H1 (cell line): Measurements from ENCODE around the gene GPR162. TPM values are rescaled to one million over a fixed set of nuclear protein-coding genes. Genes with fewer than 3 reads are reported as not detected.

Experiments used
- CTCF ChIA-PET: fragments of 300-600 bp; sonication (Branson Sonifier 250); formaldehyde crosslinking; loops from one replicate; lab custom pipeline; 2021; ENCODE audit not compliant: partially characterized antibody; lab: Charles Lee
- POLR2A ChIA-PET: fragments of 300-600 bp; sonication (Branson Sonifier 250); formaldehyde crosslinking; loops from one replicate; lab custom pipeline; 2021; ENCODE audit warnings: inconsistent platforms; ENCODE audit not compliant: partially characterized antibody; lab: Charles Lee
- DNase-seq, 2 experiments: peaks; one replicate each; pipeline versions ENCODE4 v3.0.0 to v3.0.0-alpha.2; 2010 to 2022; ENCODE audit warnings: low spot score in 2 of 2, low read depth in 1 of 2, mixed read lengths in 1 of 2
- FAIRE-seq: peaks from 2 replicates; lab custom pipeline; 2011; peaks lifted over from hg19 to GRCh38; lab: Jason Lieb, UNC
- H2AFZ ChIP-seq: 2 replicates; pipeline ENCODE4 v1.8.1; 2012; ENCODE audit warnings: low read length, inconsistent platforms
- H2AK5ac ChIP-seq: 2 replicates; pipeline ENCODE4 v1.6.1; 2013; ENCODE audit warnings: low read depth, low read length
- H2BK120ac ChIP-seq: replicated peaks from 2 replicates; pipeline ENCODE3; 2013; ENCODE audit warnings: low read depth, low read length, inconsistent platforms
- H2BK12ac ChIP-seq: 2 replicates; pipeline ENCODE4 v1.6.1; 2013; ENCODE audit warnings: low read depth, low read length
- H2BK15ac ChIP-seq: 2 replicates; pipeline ENCODE4 v1.6.1; 2013; ENCODE audit warnings: low read length
- H2BK20ac ChIP-seq: 2 replicates; pipeline ENCODE4 v1.6.1; 2013; ENCODE audit warnings: low read length
- H2BK5ac ChIP-seq: 2 replicates; pipeline ENCODE4 v1.6.1; 2013; ENCODE audit warnings: low read depth, low read length
- H3K14ac ChIP-seq: 2 replicates; pipeline ENCODE4 v1.6.1; 2013; ENCODE audit warnings: inconsistent platforms; ENCODE audit not compliant: insufficient read length
- H3K18ac ChIP-seq: 2 replicates; pipeline ENCODE4 v1.6.1; 2013; ENCODE audit warnings: low read length; ENCODE audit errors: extremely low read depth
- H3K23ac ChIP-seq: 2 replicates; pipeline ENCODE4 v1.6.1; 2013; ENCODE audit warnings: inconsistent platforms; ENCODE audit not compliant: insufficient read length
- H3K23me2 ChIP-seq: 2 replicates; pipeline ENCODE4 v1.6.1; 2013; ENCODE audit warnings: low read depth, low read length
- H3K27ac ChIP-seq: 2 replicates; pipeline ENCODE4 v1.6.1; 2011; ENCODE audit warnings: low read depth, low read length, inconsistent platforms
- H3K27me3 ChIP-seq, 4 experiments: replicated peaks in 1 of 4; 1 replicate in 1 of 4; 2 replicates in 3 of 4; pipeline versions ENCODE4 v1.6.1 to v1.8.1; 2011 to 2013; ENCODE audit warnings: low read length in 3 of 4, mild to moderate bottlenecking in 3 of 4, inconsistent platforms in 2 of 4, mixed read lengths in 2 of 4, moderate library complexity in 1 of 4; ENCODE audit not compliant: control insufficient read depth in 3 of 4, insufficient read depth in 3 of 4; ENCODE audit errors: extremely low read depth in 1 of 4
- H3K36me3 ChIP-seq, 4 experiments: 2 replicates each; pipeline versions ENCODE4 v1.6.1 to v1.8.1; 2011 to 2013; ENCODE audit warnings: mild to moderate bottlenecking in 4 of 4, low read length in 3 of 4, moderate library complexity in 2 of 4, control low read depth in 1 of 4, inconsistent platforms in 1 of 4; ENCODE audit not compliant: insufficient read depth in 4 of 4, control insufficient read depth in 2 of 4
- H3K4ac ChIP-seq: replicated peaks from 2 replicates; pipeline ENCODE3; 2013; ENCODE audit warnings: low read length, low read depth, mixed read lengths, inconsistent platforms; ENCODE audit not compliant: insufficient read length
- H3K4me1 ChIP-seq, 4 experiments: replicated peaks in 1 of 4; 1 replicate in 1 of 4; 2 replicates in 3 of 4; pipeline versions ENCODE4 v1.6.1 to v1.8.1; 2011 to 2013; ENCODE audit warnings: low read length in 3 of 4, inconsistent platforms in 2 of 4, mixed read lengths in 1 of 4; ENCODE audit not compliant: insufficient read depth in 4 of 4, control insufficient read depth in 3 of 4
- H3K4me2 ChIP-seq, 2 experiments: 2 replicates each; pipeline versions ENCODE4 v1.6.1 to v1.8.1; 2011 to 2013; ENCODE audit warnings: low read depth in 2 of 2, low read length in 2 of 2, control low read depth in 1 of 2, inconsistent platforms in 1 of 2, mild to moderate bottlenecking in 1 of 2; ENCODE audit not compliant: insufficient read depth in 1 of 2
- H3K4me3 ChIP-seq, 4 experiments: fragments of 200-600, 300-600 bp in 1 of 4; sonication (generic), shearing (Covaris generic), sonication (Bioruptor Twin) in 1 of 4; 2 replicates each; pipeline versions ENCODE4 v1.5.1 to v1.8.1; 2011 to 2016; ENCODE audit warnings: low read length in 4 of 4, low read depth in 3 of 4, control low read depth in 2 of 4, inconsistent platforms in 2 of 4, mild to moderate bottlenecking in 2 of 4, mixed read lengths in 1 of 4, moderate library complexity in 1 of 4; ENCODE audit not compliant: insufficient read depth in 2 of 4; ENCODE audit errors: extremely low read depth in 1 of 4
- H3K56ac ChIP-seq: replicated peaks from 2 replicates; pipeline ENCODE3; 2013; ENCODE audit warnings: low read depth, mild to moderate bottlenecking, mixed read lengths, low read length, inconsistent platforms; ENCODE audit not compliant: insufficient read length
- H3K79me1 ChIP-seq: 2 replicates; pipeline ENCODE4 v1.6.1; 2013; ENCODE audit warnings: low read depth, low read length, control low read depth
- H3K79me2 ChIP-seq, 2 experiments: 2 replicates each; pipeline versions ENCODE4 v1.6.1 to v1.8.1; 2012 to 2013; ENCODE audit warnings: low read length in 2 of 2, mild to moderate bottlenecking in 2 of 2, inconsistent platforms in 1 of 2; ENCODE audit not compliant: insufficient read depth in 2 of 2, control insufficient read depth in 1 of 2
- H3K9ac ChIP-seq, 4 experiments: replicated peaks in 1 of 4; 1 replicate in 1 of 4; 2 replicates in 3 of 4; pipeline versions ENCODE4 v1.6.1 to v1.8.1; 2011 to 2013; ENCODE audit warnings: low read depth in 3 of 4, low read length in 3 of 4, control low read depth in 2 of 4, mild to moderate bottlenecking in 2 of 4, moderate library complexity in 2 of 4, inconsistent platforms in 1 of 4; ENCODE audit errors: extremely low read depth in 1 of 4
- H3K9me3 ChIP-seq, 2 experiments: 2 replicates each; pipeline versions ENCODE4 v1.6.1 to v1.8.1; 2012 to 2013; ENCODE audit warnings: mild to moderate bottlenecking in 2 of 2, moderate library complexity in 2 of 2, control low read depth in 1 of 2, inconsistent platforms in 1 of 2, low read depth in 1 of 2, low read length in 1 of 2, mixed read lengths in 1 of 2; ENCODE audit not compliant: insufficient read depth in 2 of 2
- H4K20me1 ChIP-seq, 2 experiments: replicated peaks in 1 of 2; 2 replicates each; pipeline versions ENCODE3 to v1.8.1; 2011 to 2013; ENCODE audit warnings: inconsistent platforms in 2 of 2, low read length in 2 of 2, mild to moderate bottlenecking in 1 of 2; ENCODE audit not compliant: insufficient read depth in 2 of 2, control insufficient read depth in 1 of 2
- H4K5ac ChIP-seq: 2 replicates; pipeline ENCODE4 v1.6.1; 2013; ENCODE audit warnings: low read length, low read depth, mixed read lengths, inconsistent platforms; ENCODE audit not compliant: insufficient read length
- H4K8ac ChIP-seq: 2 replicates; pipeline ENCODE4 v1.8.0; 2013; ENCODE audit warnings: mild to moderate bottlenecking, moderate library complexity, low read length, inconsistent platforms; ENCODE audit not compliant: insufficient read depth; ENCODE audit errors: extremely low read depth
- H4K91ac ChIP-seq: replicated peaks from 2 replicates; pipeline ENCODE3; 2013; ENCODE audit warnings: low read length, mixed read lengths, inconsistent platforms; ENCODE audit not compliant: insufficient read length
- EZH2 ChIP-seq: fragments of 200-600 bp; sonication (generic); IDR thresholded peaks from 2 replicates; pipeline ENCODE4 v1.7.1; 2012; ENCODE audit warnings: low read depth, mild to moderate bottlenecking, moderate library complexity, low read length, inconsistent platforms; ENCODE audit not compliant: severe bottlenecking
- GABPA ChIP-seq: IDR thresholded peaks from 2 replicates; pipeline ENCODE4 v1.6.1; 2011; ENCODE audit warnings: mild to moderate bottlenecking, low read length, moderate library complexity, borderline replicate concordance; ENCODE audit not compliant: insufficient read depth
- PHF8 ChIP-seq: fragments of 200-600 bp; sonication (generic); conservative IDR thresholded peaks from 2 replicates; pipeline ENCODE4 v1.7.1; 2012; ENCODE audit warnings: low read depth, mild to moderate bottlenecking, inconsistent platforms, low read length, moderate library complexity
- RNF2 ChIP-seq: fragments of 200-900, 300-1000 bp; sonication (generic); IDR thresholded peaks from 2 replicates; pipeline ENCODE4 v1.7.1; 2016; ENCODE audit warnings: borderline replicate concordance, low read depth, mild to moderate bottlenecking, antibody characterized with exemption, low read length; ENCODE audit not compliant: poor library complexity, severe bottlenecking; ENCODE audit errors: missing control alignments
- USF2 ChIP-seq: IDR thresholded peaks from 2 replicates; pipeline ENCODE4 v1.6.1; 2011; ENCODE audit warnings: low read length, improper control_type of control experiment
- WGBS, 2 experiments: shearing (Covaris generic) in 1 of 2; methylation state at CpG; one replicate each; pipeline versions ENCODE4 v1.1.6 to v1.1.7; 2013 to 2015; ENCODE audit warnings: low lambda C conversion rate in 2 of 2, mixed read lengths in 2 of 2, inconsistent platforms in 1 of 2, low coverage in 1 of 2, missing lambda C conversion rate in 1 of 2; ENCODE audit not compliant: insufficient replicate concordance in 2 of 2, insufficient coverage in 1 of 2, insufficient read length in 1 of 2; ENCODE audit errors: extremely low coverage in 1 of 2, missing lambda C conversion rate in 1 of 2; 5-methylcytosine and 5-hydroxymethylcytosine counted together
- polyA plus RNA-seq, 7 experiments: library from polyadenylated mRNA; depleted of rRNA in 3 of 7; stranded (reverse) in 5 of 7; unstranded in 2 of 7; fragments of >200 nt in 5 of 7; fragments of 200-250 nt in 2 of 7; gene quantifications; 1 replicate in 5 of 7; 2 replicates in 1 of 7; 4 replicates in 1 of 7; pipeline versions ENCODE4 v1.2.1 to v1.2.3, GENCODE V29; 2011 to 2013; ENCODE audit warnings: missing spikeins in 2 of 7, mixed read lengths in 2 of 7
- total RNA-seq: library from RNA; stranded (reverse); fragmentation: NEBNext Ultra II Directional; extraction: Animal tissue kit (Norgen Biotek cat#: 25700); gene quantifications from 2 replicates; pipeline ENCODE4 v1.2.1, GENCODE V29; 2021
- TF ChIP-seq, protein P1 (sequence below): IDR thresholded peaks from 2 replicates; pipeline ENCODE4 v1.6.1; 2012; ENCODE audit warnings: low read length, inconsistent platforms

Gene GPR162
- total and polyA plus RNA-seq, 2 of the 8 experiments (the other 6 are each of a cell fraction or from before 2014, with no cell fraction given), result 7.3 to 8.8 TPM

DNA sequence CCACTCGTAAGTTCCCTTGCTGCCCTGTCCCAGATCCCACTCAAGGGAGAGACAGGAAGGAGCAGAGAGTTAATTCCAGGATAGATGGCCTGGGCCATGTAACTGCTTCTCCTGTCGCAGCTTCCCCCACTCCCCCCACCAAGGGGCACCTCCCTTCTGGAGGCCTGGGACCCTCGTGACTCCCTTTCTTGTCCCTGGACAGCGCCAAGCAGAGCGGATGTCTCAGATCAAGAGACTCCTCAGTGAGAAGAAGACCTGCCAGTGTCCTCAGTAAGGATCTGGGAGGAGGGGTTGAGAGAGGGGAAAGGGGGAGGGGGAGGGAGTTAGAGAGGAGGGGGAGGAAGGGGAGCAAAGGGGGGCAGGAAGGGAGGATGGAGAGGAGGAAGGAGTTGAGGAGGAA is 3.0 kb upstream of the GPR162 start:
- Histone ChIP-seq H3K9me3 (peaks cover 0 to 2% of the 10 kb centered on the region in 2 experiments; a peak in 1 of 4 replicates), H3K9ac (no peak overlapping the region), H2AK5ac (no peak overlapping the region), H3K36me3 (no peaks in the 10 kb centered on the region; a peak in 1 of 8 replicates), H2BK5ac (peak overlapping the region; percentile 60; the same call in 1 of the 2 replicates), H2BK15ac (peak overlapping the region; percentile 89; the same call in 1 of the 2 replicates), H4K5ac (no peak overlapping the region), H4K8ac (no peak overlapping the region; the same call in 1 of the 2 replicates), H4K91ac (peak overlapping the region; percentile 45), H2BK120ac (no peak overlapping the region), H3K27ac (no peak overlapping the region), H2AFZ (no peak overlapping the region), H3K4me1 (peaks cover 4 to 50% (median 27%) of the 10 kb centered on the region in 4 experiments), H3K23me2 (peaks cover 20% of the 10 kb centered on the region), H3K14ac (no peak overlapping the region), H3K4me2 (peak overlapping the region; percentile 53 to 94), H2BK12ac (peak overlapping the region; percentile 84; the same call in 1 of the 2 replicates), H3K18ac (peak overlapping the region; percentile 80; the same call in 1 of the 2 replicates), H3K4ac (no peak overlapping the region), H3K27me3 (peaks cover 0 to 6% (median 1%) of the 10 kb centered on the region in 4 experiments; a peak in 4 of 7 replicates), H4K20me1 (peaks cover 0 to 6% of the 10 kb centered on the region in 2 experiments), H2BK20ac (peak overlapping the region; percentile 75; the same call in 1 of the 2 replicates), H3K56ac (no peak overlapping the region), H3K79me2 (no peaks in the 10 kb centered on the region), H3K79me1 (no peaks in the 10 kb centered on the region; the same call in 1 of the 2 replicates), H3K4me3 (peak overlapping the region in 3 of 4 experiments; percentile 27 to 46 (median 27); a peak in 4 of 8 replicates), H3K23ac (no peak overlapping the region)
- ChIA-PET POLR2A (interaction anchor here (1.1 to 27.1 kb wide), 10 partner anchors 10 to 71 kb away, joined by 3 to 388 read pairs (median 4); partner anchors contain the start of genes CDCA3, GNB3, P3H3 and PTMS), CTCF (interaction anchor here (1.4 to 23.7 kb wide), 4 partner anchors 24 to 65 kb away, joined by 4 to 532 read pairs (median 150); partner anchors contain the start of genes CD4, LAG3, MLF2 and PTMS)
- FAIRE-seq, result no peak
- TF ChIP-seq GABPA (no peak), RNF2 (no peak), PHF8 (no peak), EZH2 (no peak), USF2 (no peak)
- TF ChIP-seq, protein P1, sequence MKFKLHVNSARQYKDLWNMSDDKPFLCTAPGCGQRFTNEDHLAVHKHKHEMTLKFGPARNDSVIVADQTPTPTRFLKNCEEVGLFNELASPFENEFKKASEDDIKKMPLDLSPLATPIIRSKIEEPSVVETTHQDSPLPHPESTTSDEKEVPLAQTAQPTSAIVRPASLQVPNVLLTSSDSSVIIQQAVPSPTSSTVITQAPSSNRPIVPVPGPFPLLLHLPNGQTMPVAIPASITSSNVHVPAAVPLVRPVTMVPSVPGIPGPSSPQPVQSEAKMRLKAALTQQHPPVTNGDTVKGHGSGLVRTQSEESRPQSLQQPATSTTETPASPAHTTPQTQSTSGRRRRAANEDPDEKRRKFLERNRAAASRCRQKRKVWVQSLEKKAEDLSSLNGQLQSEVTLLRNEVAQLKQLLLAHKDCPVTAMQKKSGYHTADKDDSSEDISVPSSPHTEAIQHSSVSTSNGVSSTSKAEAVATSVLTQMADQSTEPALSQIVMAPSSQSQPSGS, result no peak
- DNase-seq, result no peak
- WGBS, 2 experiments, result 67% methylated on average over 5 of the region's 5 CpGs; no CpG with 5 or more reads in 1 of the 2 experiments
